ENCODE results near the gene CCDC141.

DNA sequence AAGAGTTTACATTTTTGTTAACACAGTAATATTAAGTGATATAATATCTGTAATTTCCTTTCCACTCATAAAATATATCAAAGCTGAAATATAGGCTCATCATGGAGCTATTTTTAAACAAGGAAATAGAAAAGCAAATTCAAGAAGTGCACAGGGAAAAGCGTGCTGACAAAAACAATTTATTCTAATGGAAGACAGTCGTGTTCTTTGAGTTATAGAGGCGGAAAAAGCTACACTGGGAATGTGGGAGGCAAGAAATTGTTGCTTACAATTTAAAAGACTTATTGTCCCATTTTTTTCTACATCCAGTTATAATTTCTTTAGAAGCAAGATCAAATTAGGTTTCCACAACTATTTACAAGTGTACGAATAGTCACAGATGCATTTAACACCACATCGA, 239.5 kb downstream of the CCDC141 start:
- TF ChIP-seq EZH2 (IDR thresholded peaks at IDR 0.05; ENCODE audit: borderline replicate concordance, low read depth, low read length, severe bottlenecking) (no peak), CTCF (IDR thresholded peaks at IDR 0.05; ENCODE audit: extremely low read depth in 1 of 2, insufficient read depth in 1 of 2, low read depth in 1 of 2, low read length in 2 of 2) (no peak), POLR2AphosphoS5 (IDR thresholded peaks at IDR 0.05; ENCODE audit: insufficient read depth, low read depth, low read length) (no peak)
- TF ChIP-seq, protein P1, sequence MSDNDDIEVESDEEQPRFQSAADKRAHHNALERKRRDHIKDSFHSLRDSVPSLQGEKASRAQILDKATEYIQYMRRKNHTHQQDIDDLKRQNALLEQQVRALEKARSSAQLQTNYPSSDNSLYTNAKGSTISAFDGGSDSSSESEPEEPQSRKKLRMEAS (IDR thresholded peaks at IDR 0.05; ENCODE audit: insufficient read depth, insufficient read length): no peak

Measured in endothelial cell of umbilical vein (primary cell).